ENCODE measurements around the gene TUBA3E. TPM values are rescaled to one million over a fixed set of nuclear protein-coding genes. Genes with fewer than 3 reads are reported as not detected.
"Not testable (repeated sequence)": the region's sequence is repeated elsewhere in the genome, so short reads cannot be mapped to it uniquely, and the experiment has no call there.

TUBA3E gene
- total and polyA plus RNA-seq, 8 donors, result 0.11 TPM; not detected in 7

DNA sequence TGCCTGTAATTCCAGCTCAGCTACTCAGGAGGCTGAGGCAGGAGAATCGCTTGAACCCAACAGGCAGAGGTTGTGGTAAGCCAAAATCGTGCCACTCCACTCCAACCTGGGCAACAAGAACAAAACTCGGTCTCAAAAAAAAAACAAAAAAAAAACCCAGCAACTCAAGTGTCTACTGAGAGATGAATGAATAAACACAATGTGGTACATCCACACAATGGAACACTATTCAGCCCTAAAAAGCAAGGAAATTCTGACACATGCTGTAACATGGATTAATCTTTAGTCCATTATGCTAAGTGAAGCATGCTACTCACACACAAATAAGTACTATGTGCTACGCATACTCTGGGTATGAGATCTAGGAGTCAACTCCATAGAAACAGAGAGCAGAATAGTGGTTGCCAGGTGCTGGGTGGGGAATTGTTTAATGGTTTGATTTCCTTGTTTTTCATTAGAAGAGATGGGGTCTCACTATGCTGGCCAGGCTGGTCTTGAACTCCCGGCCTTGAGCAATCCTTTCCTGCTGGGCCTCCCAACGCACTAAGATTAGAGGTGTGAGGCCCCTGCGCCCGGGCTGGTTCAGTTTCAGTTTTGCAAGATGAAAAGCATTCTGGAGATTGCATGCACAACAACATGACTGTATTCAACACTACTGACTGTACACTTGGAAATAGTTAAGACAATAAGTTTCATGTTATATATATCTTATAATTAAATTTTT lies 32.8 kb downstream of the TUBA3E start:
- no peak for FAIRE-seq
- TF ChIP-seq, protein P1, sequence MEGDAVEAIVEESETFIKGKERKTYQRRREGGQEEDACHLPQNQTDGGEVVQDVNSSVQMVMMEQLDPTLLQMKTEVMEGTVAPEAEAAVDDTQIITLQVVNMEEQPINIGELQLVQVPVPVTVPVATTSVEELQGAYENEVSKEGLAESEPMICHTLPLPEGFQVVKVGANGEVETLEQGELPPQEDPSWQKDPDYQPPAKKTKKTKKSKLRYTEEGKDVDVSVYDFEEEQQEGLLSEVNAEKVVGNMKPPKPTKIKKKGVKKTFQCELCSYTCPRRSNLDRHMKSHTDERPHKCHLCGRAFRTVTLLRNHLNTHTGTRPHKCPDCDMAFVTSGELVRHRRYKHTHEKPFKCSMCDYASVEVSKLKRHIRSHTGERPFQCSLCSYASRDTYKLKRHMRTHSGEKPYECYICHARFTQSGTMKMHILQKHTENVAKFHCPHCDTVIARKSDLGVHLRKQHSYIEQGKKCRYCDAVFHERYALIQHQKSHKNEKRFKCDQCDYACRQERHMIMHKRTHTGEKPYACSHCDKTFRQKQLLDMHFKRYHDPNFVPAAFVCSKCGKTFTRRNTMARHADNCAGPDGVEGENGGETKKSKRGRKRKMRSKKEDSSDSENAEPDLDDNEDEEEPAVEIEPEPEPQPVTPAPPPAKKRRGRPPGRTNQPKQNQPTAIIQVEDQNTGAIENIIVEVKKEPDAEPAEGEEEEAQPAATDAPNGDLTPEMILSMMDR (IDR thresholded peaks at IDR 0.05), result no peak
- Histone ChIP-seq H3K27ac (no peak overlapping the region), H3K4me1 (no peaks in the 10 kb centered on the region), H3K36me3 (peaks cover 0 to 32% (median 5%) of the 10 kb centered on the region in 3 donors), H3K9me3 (no peaks in the 10 kb centered on the region), H3K27me3 (no peaks in the 10 kb centered on the region), H3K4me3 (no peak overlapping the region)
- intact Hi-C loops (cut with DNase I), result loop anchor here in 1 of 3 donors (10.0 kb wide), 1 partner anchor 169 kb away; no protein-coding TSS in a partner anchor
- no peak for ATAC-seq
- no peak for DNase-seq
- WGBS, 2 donors, result 96 to 98% methylated on average over 8 of the region's 8 CpGs

DNA sequence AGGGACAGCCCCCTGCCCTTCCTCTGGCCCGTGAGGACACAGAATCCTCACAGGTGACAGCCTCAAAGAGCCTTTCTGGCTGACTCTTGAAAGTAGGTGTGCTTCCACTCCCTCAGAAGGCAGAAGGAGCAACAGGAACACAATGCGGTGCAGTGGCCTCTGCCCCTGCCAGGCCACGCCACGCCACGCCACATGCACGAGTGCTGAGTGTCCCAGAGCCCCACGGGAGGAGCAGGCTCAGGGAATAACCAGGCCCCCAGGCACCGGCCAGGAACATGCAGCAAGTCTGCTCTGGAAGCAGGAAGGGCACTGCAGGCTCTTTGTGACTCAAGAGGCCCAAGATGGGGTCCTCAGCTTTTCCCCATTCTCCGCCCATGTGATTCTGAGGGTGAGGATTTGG lies 35.3 kb downstream of the TUBA3E start:
- FAIRE-seq, result no peak
- peak in 1 of 6 donors; percentile 38 for DNase-seq

DNA sequence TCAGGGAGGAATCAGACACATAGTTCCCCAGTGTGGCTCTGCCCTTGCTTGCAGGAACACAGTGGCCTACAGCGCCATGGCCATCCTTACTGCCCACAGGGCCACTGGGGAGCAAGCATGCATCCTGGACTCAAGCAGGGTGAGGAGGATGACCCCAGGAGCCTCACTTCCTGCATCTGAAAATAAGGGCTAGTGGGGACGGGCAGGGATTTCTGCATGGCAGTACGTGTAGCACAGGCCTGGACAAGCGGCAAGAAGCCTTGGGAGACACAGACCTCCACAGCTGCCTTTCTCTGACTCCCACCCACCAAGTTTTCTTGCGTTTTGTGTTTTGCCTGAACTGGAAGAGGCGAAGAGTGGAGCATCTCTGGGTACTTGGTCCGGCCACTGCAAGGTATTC lies 35.8 kb downstream of the TUBA3E start:
- H3K27ac ChIP-seq, H3K4me1 ChIP-seq, H3K27me3 ChIP-seq, ATAC-seq, H3K4me3 ChIP-seq, H3K9me3 ChIP-seq, FAIRE-seq: not testable (repeated sequence)
- intact Hi-C loops (cut with DNase I), result loop anchor here in 1 of 3 donors (10.0 kb wide), 1 partner anchor 172 kb away; no protein-coding TSS in a partner anchor
- H3K36me3 ChIP-seq, result peaks cover 0 to 32% (median 5%) of the 10 kb centered on the region in 3 donors
- 93% methylated on average over 6 to 7 of the region's 7 CpGs for WGBS, 2 donors
- peak in 1 of 6 donors; percentile 16 for DNase-seq

More for the DNA sequence above, 35.3 kb downstream of the TUBA3E start:
- ATAC-seq, result no peak
- peaks cover 0 to 32% (median 5%) of the 10 kb centered on the region in 3 donors for H3K36me3 ChIP-seq
- H3K27me3 ChIP-seq, result no peaks in the 10 kb centered on the region
- no peaks in the 10 kb centered on the region for H3K9me3 ChIP-seq
- H3K4me3 ChIP-seq, result no peak overlapping the region
- TF ChIP-seq, protein P1 (IDR thresholded peaks at IDR 0.05), result no peak
- intact Hi-C loops (cut with DNase I), result loop anchor here in 1 of 3 donors (10.0 kb wide), 1 partner anchor 172 kb away; no protein-coding TSS in a partner anchor
- no peak overlapping the region for H3K27ac ChIP-seq
- 92 to 97% methylated on average over 8 to 9 of the region's 9 CpGs for WGBS, 2 donors
- no peaks in the 10 kb centered on the region for H3K4me1 ChIP-seq

DNA sequence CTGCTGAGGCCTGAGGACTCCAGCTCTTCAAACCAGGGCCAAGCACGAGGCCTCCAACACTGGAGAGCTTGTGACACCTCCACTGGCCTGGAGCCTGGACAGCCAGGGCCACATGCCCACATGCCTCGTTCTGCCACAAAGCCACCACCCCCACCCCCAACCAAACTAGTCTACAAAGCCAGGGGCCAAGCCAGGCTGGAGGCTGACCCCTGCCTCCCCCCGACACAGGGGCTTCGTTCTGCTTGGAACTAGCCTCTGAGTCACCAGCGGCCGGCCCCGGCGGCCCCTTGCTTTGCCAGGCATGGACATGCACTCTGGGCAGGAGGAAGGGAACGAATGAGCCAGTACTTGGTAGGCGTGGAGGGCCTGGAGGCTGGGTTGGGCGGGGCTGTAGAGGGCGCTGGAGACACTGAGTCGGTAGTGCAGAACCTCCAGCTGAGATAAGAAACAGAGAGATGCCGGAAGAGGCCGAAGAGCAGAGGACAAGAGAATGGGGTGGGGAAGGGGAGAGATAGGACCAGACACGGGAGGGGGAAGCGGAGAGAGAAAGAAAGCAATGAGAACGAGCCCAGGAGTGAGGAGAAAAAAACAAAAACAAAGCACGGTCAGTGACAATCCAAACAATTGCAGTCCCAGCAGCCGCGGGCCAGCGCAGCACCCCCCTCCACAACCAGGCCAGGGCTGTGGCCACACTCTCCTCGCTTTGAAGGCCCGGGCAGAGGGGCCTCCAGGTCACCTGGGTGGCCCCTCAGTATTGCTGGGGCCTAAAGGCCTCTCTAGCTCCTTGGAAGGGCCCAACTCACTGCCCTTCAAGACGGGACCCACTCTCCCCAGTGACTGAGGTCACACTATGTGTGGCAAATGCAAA lies 37.2 kb downstream of the TUBA3E start:
- H3K36me3 ChIP-seq, result peaks cover 0 to 23% (median 5%) of the 10 kb centered on the region in 3 donors
- not testable (repeated sequence) for H3K27ac ChIP-seq, H3K9me3 ChIP-seq, H3K4me3 ChIP-seq, H3K27me3 ChIP-seq, FAIRE-seq, H3K4me1 ChIP-seq, ATAC-seq
- WGBS, 2 donors, result 86% methylated on average over 25 of the region's 25 CpGs
- intact Hi-C loops (cut with DNase I), result loop anchor here in 1 of 3 donors (10.0 kb wide), 1 partner anchor 174 kb away; no protein-coding TSS in a partner anchor
- DNase-seq, result peak in 1 of 6 donors; percentile 50

DNA sequence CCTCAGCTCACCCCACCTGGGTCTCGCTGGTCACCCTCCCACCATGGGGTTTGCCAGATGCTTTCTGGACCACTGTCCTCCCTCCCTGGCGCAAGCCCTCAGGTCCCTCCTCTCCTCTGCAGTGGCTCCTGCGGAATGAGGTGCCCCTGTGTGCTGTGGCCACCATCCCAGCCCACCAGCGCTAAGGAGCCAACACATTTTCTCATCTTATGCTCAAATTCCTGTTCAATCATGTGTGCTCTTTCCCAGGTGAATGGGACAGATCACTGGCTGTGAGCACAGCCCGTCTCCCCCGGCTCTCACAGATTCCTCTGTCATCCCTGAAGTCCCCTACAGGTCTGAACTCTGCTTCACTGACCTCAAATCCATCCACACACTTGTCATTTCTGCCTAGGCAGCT lies 38.1 kb downstream of the TUBA3E start:
- Histone ChIP-seq H3K36me3 (peaks cover 0 to 14% (median 0%) of the 10 kb centered on the region in 3 donors), H3K9me3 (no peaks in the 10 kb centered on the region), H3K4me3 (no peak overlapping the region), H3K27ac (no peak overlapping the region), H3K27me3 (no peaks in the 10 kb centered on the region), H3K4me1 (no peaks in the 10 kb centered on the region)
- no peak for ATAC-seq
- 98 to 100% methylated on average over 6 of the region's 6 CpGs for WGBS, 2 donors
- intact Hi-C loops (cut with DNase I), result loop anchor here in 1 of 3 donors (10.0 kb wide), 1 partner anchor 175 kb away; no protein-coding TSS in a partner anchor
- peak in 1 of 6 donors; percentile 28 for DNase-seq
- TF ChIP-seq, protein P1 (IDR thresholded peaks at IDR 0.05), result no peak
- FAIRE-seq, result no peak

DNA sequence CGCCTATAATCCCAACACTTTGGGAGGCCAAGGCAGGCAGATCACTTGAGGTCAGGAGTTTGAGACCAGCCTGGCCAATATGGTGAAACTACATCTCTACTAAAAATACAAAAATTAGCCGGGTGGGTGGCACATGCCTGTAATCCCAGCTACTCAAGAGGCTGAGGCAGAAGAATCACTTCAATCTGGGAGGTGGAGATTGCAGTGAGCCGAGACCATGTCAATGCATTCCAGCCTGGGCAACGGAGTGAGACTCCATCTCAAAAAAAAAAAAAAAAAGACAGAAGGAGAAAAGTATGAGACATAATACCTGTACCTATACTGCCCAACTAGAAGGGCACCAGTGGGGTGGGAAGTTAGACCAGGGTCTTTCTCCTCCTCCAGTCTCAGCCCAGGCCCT lies 38.9 kb downstream of the TUBA3E start:
- H3K27ac ChIP-seq; H3K4me1 ChIP-seq; H3K4me3 ChIP-seq; DNase-seq; H3K27me3 ChIP-seq; intact Hi-C loops (cut with DNase I); FAIRE-seq; ATAC-seq; H3K9me3 ChIP-seq: not testable (repeated sequence)
- peaks cover 0 to 14% (median 0%) of the 10 kb centered on the region in 3 donors for H3K36me3 ChIP-seq
- 90 to 92% methylated on average over 4 of the region's 4 CpGs for WGBS, 2 donors
